IMR-90 (cell line): ENCODE results near the gene NAA38. TPM values are rescaled to one million over a fixed set of nuclear protein-coding genes. Genes with fewer than 3 reads are reported as not detected.

Experiments
- ATAC-seq: fragments of 200-7000 bp; cut with Tn5 transposase; 2 replicates; pipeline ENCODE4 v1.9.1; 2020; ENCODE audit warnings: low read depth, mild to moderate bottlenecking, moderate library complexity
- BruUV-seq: library from RNA; stranded (reverse); fragments of 400-500 nt; replicated peaks from 2 replicates; lab custom pipeline; 2021; lab: Mats Ljungman, UMichigan
- CTCF ChIA-PET: fragments of 300-600 bp; formaldehyde crosslinking; extraction: SDS; loops from one replicate; lab custom pipeline; 2021; ENCODE audit warnings: antibody characterized with exemption; lab: Yijun Ruan, JAX
- POLR2A ChIA-PET: fragments of 300-600 bp; sonication (Branson Sonifier 250); formaldehyde crosslinking; loops from one replicate; lab custom pipeline; 2022; ENCODE audit warnings: antibody characterized with exemption; ENCODE audit not compliant: unreplicated experiment; lab: Charles Lee
- DNase-seq: peaks from one replicate; pipeline ENCODE4 v3.0.0; 2013
- H2AFZ ChIP-seq: replicated peaks from 2 replicates; pipeline ENCODE3; 2013; ENCODE audit warnings: low read length, mild to moderate bottlenecking; ENCODE audit not compliant: poor library complexity
- H2AK5ac ChIP-seq: 2 replicates; pipeline ENCODE4 v1.6.1; 2013; ENCODE audit warnings: low read depth, low read length, inconsistent platforms
- H2AK9ac ChIP-seq: replicated peaks from 2 replicates; pipeline ENCODE3; 2013; ENCODE audit warnings: mild to moderate bottlenecking, low read depth, low read length, moderate library complexity; ENCODE audit not compliant: poor library complexity
- H2BK120ac ChIP-seq: 2 replicates; pipeline ENCODE4 v1.6.1; 2013; ENCODE audit warnings: low read depth, low read length, inconsistent platforms
- H2BK15ac ChIP-seq: 3 replicates; pipeline ENCODE4 v1.6.1; 2013; ENCODE audit warnings: low read depth, low read length, inconsistent platforms
- H2BK20ac ChIP-seq: 2 replicates; pipeline ENCODE4 v1.6.1; 2013; ENCODE audit warnings: low read depth, mild to moderate bottlenecking, inconsistent platforms, low read length, moderate library complexity
- H2BK5ac ChIP-seq: 2 replicates; pipeline ENCODE4 v1.6.1; 2013; ENCODE audit warnings: mild to moderate bottlenecking, low read depth, low read length, inconsistent platforms; ENCODE audit not compliant: poor library complexity, severe bottlenecking
- H3K14ac ChIP-seq: replicated peaks from 2 replicates; pipeline ENCODE4 v1.6.1; 2013; ENCODE audit warnings: low read depth, low read length, inconsistent platforms
- H3K18ac ChIP-seq: 2 replicates; pipeline ENCODE4 v1.6.1; 2013; ENCODE audit warnings: low read depth, low read length, control low read depth
- H3K23ac ChIP-seq: 2 replicates; pipeline ENCODE4 v1.6.1; 2013; ENCODE audit warnings: low read depth, low read length, inconsistent platforms
- H3K27ac ChIP-seq: 2 replicates; pipeline ENCODE4 v1.5.1; 2013; ENCODE audit warnings: mild to moderate bottlenecking, control low read depth, low read length; ENCODE audit not compliant: insufficient read depth
- H3K27me3 ChIP-seq: 2 replicates; pipeline ENCODE4 v1.6.1; 2013; ENCODE audit warnings: low read length; ENCODE audit not compliant: control insufficient read depth, insufficient read depth
- H3K36me3 ChIP-seq: 2 replicates; pipeline ENCODE4 v1.6.1; 2013; ENCODE audit warnings: low read length, mixed read lengths; ENCODE audit not compliant: control insufficient read depth, insufficient read depth
- H3K4ac ChIP-seq: 2 replicates; pipeline ENCODE4 v1.6.1; 2013; ENCODE audit warnings: low read depth, low read length, inconsistent platforms
- H3K4me1 ChIP-seq: 2 replicates; pipeline ENCODE4 v1.6.1; 2013; ENCODE audit warnings: low read length, mixed read lengths; ENCODE audit not compliant: control insufficient read depth, insufficient read depth
- H3K4me2 ChIP-seq: 2 replicates; pipeline ENCODE4 v1.6.1; 2013; ENCODE audit warnings: low read depth, mild to moderate bottlenecking, control low read depth, low read length, moderate library complexity
- H3K4me3 ChIP-seq: 2 replicates; pipeline ENCODE4 v1.5.1; 2013; ENCODE audit warnings: low read depth, mild to moderate bottlenecking, control low read depth, low read length, moderate library complexity; ENCODE audit not compliant: insufficient read depth
- H3K56ac ChIP-seq: 2 replicates; pipeline ENCODE4 v1.6.1; 2013; ENCODE audit warnings: low read length, inconsistent platforms; ENCODE audit not compliant: insufficient read depth; ENCODE audit errors: extremely low read depth
- H3K79me1 ChIP-seq, 2 experiments: 2 replicates each; pipeline ENCODE4 v1.6.1; 2013; ENCODE audit warnings: low read length in 2 of 2, inconsistent platforms in 1 of 2, low read depth in 1 of 2
- H3K9ac ChIP-seq: 2 replicates; pipeline ENCODE4 v1.6.1; 2013; ENCODE audit warnings: low read depth, low read length, control low read depth
- H3K9me1 ChIP-seq: 2 replicates; pipeline ENCODE4 v1.6.1; 2013; ENCODE audit warnings: low read length, inconsistent platforms; ENCODE audit not compliant: insufficient read depth
- H3K9me3 ChIP-seq: 2 replicates; pipeline ENCODE4 v1.6.1; 2013; ENCODE audit warnings: low read length; ENCODE audit not compliant: control insufficient read depth, insufficient read depth
- H4K20me1 ChIP-seq: 2 replicates; pipeline ENCODE4 v1.6.1; 2013; ENCODE audit warnings: low read length, inconsistent platforms; ENCODE audit not compliant: insufficient read depth
- H4K5ac ChIP-seq: 2 replicates; pipeline ENCODE4 v1.6.1; 2013; ENCODE audit warnings: mild to moderate bottlenecking, low read depth, low read length, control low read depth
- H4K8ac ChIP-seq, 2 experiments: 2 replicates each; pipeline ENCODE4 v1.6.1; 2013; ENCODE audit warnings: low read depth in 2 of 2, low read length in 2 of 2, control low read depth in 1 of 2, inconsistent platforms in 1 of 2
- H4K91ac ChIP-seq: 2 replicates; pipeline ENCODE4 v1.6.1; 2013; ENCODE audit warnings: low read depth, low read length, inconsistent platforms; ENCODE audit not compliant: insufficient read depth
- MAZ ChIP-seq: IDR thresholded peaks from 2 replicates; pipeline ENCODE4 v1.6.1; 2012; ENCODE audit warnings: low read depth, mild to moderate bottlenecking, low read length, improper control_type of control experiment, moderate library complexity, borderline replicate concordance
- POLR2A ChIP-seq: IDR thresholded peaks from 2 replicates; pipeline ENCODE4 v1.6.1; 2012; ENCODE audit warnings: mild to moderate bottlenecking, low read depth, low read length
- RCOR1 ChIP-seq: IDR thresholded peaks from 2 replicates; pipeline ENCODE4 v1.6.1; 2012; ENCODE audit warnings: mild to moderate bottlenecking, low read length, improper control_type of control experiment; ENCODE audit not compliant: insufficient replicate concordance
- WGBS, 2 experiments: methylation state at CpG; one replicate each; pipeline versions ENCODE4 v1.1.5 to v1.1.7; 2013; ENCODE audit warnings: missing lambda C conversion rate in 2 of 2; ENCODE audit not compliant: insufficient read length in 1 of 2; ENCODE audit errors: extremely low coverage in 2 of 2; 5-methylcytosine and 5-hydroxymethylcytosine counted together
- dilution Hi-C: fragments of 300-500 bp; cut with HindIII; formaldehyde crosslinking; loops from one replicate; pipeline ENCODE4 v1.14.3; 2018; ENCODE audit warnings: low sequenced_read_pairs; ENCODE audit not compliant: unreplicated experiment
- in situ Hi-C: fragments of 300-500 bp; cut with MboI; formaldehyde crosslinking; loops from 3 replicates; pipeline ENCODE4 v1.14.3; 2019; ENCODE audit warnings: low sequenced_read_pairs, inconsistent platforms, mixed read lengths
- intact Hi-C: fragments of 100-400 bp; cut with micrococcal nuclease; formaldehyde crosslinking; loops from 2 replicates; pipeline ENCODE4 v1.10.0; 2022
- polyA plus RNA-seq, 3 experiments: library from polyadenylated mRNA; depleted of rRNA; stranded (reverse); fragments of >200 nt; gene quantifications; 2 replicates each; pipeline ENCODE4 v1.2.3, GENCODE V29; 2012; ENCODE audit warnings: low replicate concordance in 1 of 3
- total RNA-seq: library from RNA; depleted of rRNA; stranded (reverse); fragments of >200 nt; gene quantifications from 2 replicates; pipeline ENCODE4 v1.2.3, GENCODE V29; 2012

NAA38 gene
- total and polyA plus RNA-seq, 2 of the 4 experiments (the other 2 are of a cell fraction): 40.7 to 76.8 TPM

DNA sequence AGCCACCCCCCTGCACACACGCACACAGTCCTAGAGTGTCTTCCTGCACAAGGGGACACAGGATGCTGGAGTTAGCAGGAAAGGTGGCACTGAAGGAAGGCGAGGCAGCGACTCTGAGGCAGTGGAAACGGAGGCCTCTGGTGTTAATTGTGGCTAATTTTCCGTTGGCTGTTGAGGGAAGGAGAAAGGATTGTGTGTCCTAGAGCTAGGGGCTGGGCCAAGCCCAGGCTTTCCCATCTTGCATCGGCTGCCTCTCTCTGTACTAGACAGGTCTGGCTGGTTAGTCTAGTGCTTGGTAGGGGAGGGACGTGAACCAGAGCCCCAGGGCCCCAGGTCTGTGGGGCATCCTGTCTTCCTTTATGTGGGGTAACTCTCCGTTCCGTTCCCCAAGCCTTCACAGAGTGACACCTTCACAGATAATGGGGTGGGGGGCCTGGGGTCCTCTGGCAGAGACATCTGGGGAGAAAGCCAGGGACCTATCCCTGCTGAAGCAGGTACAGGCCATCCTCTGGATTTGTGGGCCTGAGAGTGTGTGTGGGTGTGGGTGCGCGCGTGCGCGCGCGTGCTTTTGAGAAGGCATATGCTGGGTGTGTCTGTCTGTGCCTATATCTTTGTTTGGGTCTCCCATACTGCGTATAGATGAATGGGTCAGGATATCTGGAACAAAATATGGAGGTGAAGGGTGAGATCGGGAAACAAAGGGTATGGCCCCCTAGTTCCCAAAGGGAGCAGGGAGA, 31.0 kb upstream of the NAA38 start, which contains the start of gene CHD3:
TSS of gene CHD3 (plus strand) at position 606 of the 737 bp plus-strand sequence. CDS start 212 bp downstream, outside the sequence.
- CTCF ChIA-PET: no interaction called here
- peak within 1 kb of the TSS; percentile 69 to 89; a peak in 3 of 4 replicates for H4K8ac ChIP-seq
- no peaks in the 10 kb centered on the region for H3K9me3 ChIP-seq
- BruUV-seq: no TSS peak
- H2AK5ac ChIP-seq: peak within 1 kb of the TSS; percentile 94
- peak within 1 kb of the TSS; percentile 93 for H4K91ac ChIP-seq
- H3K4me3 ChIP-seq: peak within 1 kb of the TSS; percentile 46
- peak within 1 kb of the TSS; percentile 97 for H2AK9ac ChIP-seq
- H3K36me3 ChIP-seq: peaks cover 15% of the 10 kb centered on the region
- POLR2A ChIA-PET: no interaction called here
- peaks cover 14% of the 10 kb centered on the region for H4K20me1 ChIP-seq
- in situ Hi-C loops (no loop called here), dilution Hi-C loops (no loop called here), intact Hi-C loops (loop anchor here (2.0 kb wide), 1 partner anchor 26 kb away; no protein-coding TSS in a partner anchor)
- H2BK5ac ChIP-seq: peak within 1 kb of the TSS; percentile 93
- no peak for TF ChIP-seq RCOR1
- TF ChIP-seq MAZ: no peak
- 0 out of 2 replicates have a peak, but pooled peaks have one; percentile 15 for TF ChIP-seq POLR2A
- H2BK20ac ChIP-seq: peak within 1 kb of the TSS; percentile 53
- peak within 1 kb of the TSS; percentile 51 for H4K5ac ChIP-seq
- peaks cover 7% of the 10 kb centered on the region for H3K9me1 ChIP-seq
- DNase-seq (peak; percentile 21), ATAC-seq (no peak)
- H3K14ac ChIP-seq: peak within 1 kb of the TSS; percentile 89
- peak within 1 kb of the TSS; percentile 88 for H2AFZ ChIP-seq
- H2BK120ac ChIP-seq: peak within 1 kb of the TSS; percentile 85
- peak within 1 kb of the TSS; percentile 88 for H3K23ac ChIP-seq
- WGBS, 2 experiments: 42% methylated on average over 9 of the region's 18 CpGs; no CpG with 5 or more reads in 1 of the 2 experiments
- H3K4me1 ChIP-seq: peaks cover 19% of the 10 kb centered on the region
- peak within 1 kb of the TSS; percentile 79 for H3K9ac ChIP-seq
- H3K4me2 ChIP-seq: peak within 1 kb of the TSS; percentile 87
- peak within 1 kb of the TSS; percentile 95 for H3K27ac ChIP-seq
- H3K56ac ChIP-seq: peak within 1 kb of the TSS; percentile 75
- peak within 1 kb of the TSS; percentile 90 for H3K4ac ChIP-seq
- peaks cover 7 to 62% of the 10 kb centered on the region in 2 experiments for H3K79me1 ChIP-seq
- peak within 1 kb of the TSS; percentile 55 for H3K18ac ChIP-seq
- H2BK15ac ChIP-seq: peak within 1 kb of the TSS; percentile 32; the same call in 2 of the 3 replicates
- H3K27me3 ChIP-seq: no peaks in the 10 kb centered on the region
